Esophagus squamous epithelium (tissue), 5 donors: ENCODE results near the gene TRIM71. TPM values are rescaled to one million over a fixed set of nuclear protein-coding genes. Genes with fewer than 3 reads are reported as not detected.
"Not testable (repeated sequence)": the region's sequence is repeated elsewhere in the genome, so short reads cannot be mapped to it uniquely, and the experiment has no call there.

ENCODE experiments used
- DNase-seq: peaks from one replicate; lab custom pipeline; 2025; lab: John Stamatoyannopoulos, UW
- H3K27ac ChIP-seq, 4 donors: fragments of 200-600 bp; sonication (generic); one replicate each; pipeline ENCODE4 v1.5.1; 2016 to 2019; ENCODE audit warnings: mild to moderate bottlenecking in 1 of 4
- H3K27me3 ChIP-seq, 4 donors: fragments of 200-600 bp; sonication (generic); 1 replicate in 3 of 4; 2 replicates in 1 of 4; pipeline versions ENCODE4 v1.5.1 to v1.6.0; 2017 to 2021; ENCODE audit warnings: antibody characterized with exemption in 1 of 4
- H3K36me3 ChIP-seq, 3 donors: fragments of 200-600 bp; sonication (generic); one replicate each; pipeline ENCODE4 v1.5.1; 2016 to 2019
- H3K4me1 ChIP-seq, 3 donors: fragments of 200-600 bp; sonication (generic); one replicate each; pipeline ENCODE4 v1.5.1; 2017 to 2019
- H3K4me3 ChIP-seq, 4 donors: fragments of 200-600 bp; sonication (generic); 1 replicate in 3 of 4; 2 replicates in 1 of 4; pipeline ENCODE4 v1.5.1; 2016 to 2019; ENCODE audit warnings: mild to moderate bottlenecking in 2 of 4, moderate library complexity in 1 of 4
- H3K9me3 ChIP-seq, 3 donors: fragments of 200-600 bp; sonication (generic); one replicate each; pipeline ENCODE4 v1.5.1; 2016 to 2019
- CTCF ChIP-seq, 6 experiments: fragments of 450-650 bp in 4 of 6; fragments of 200-600 bp in 2 of 6; sonication (generic) in 2 of 6; IDR thresholded peaks; one replicate each; pipeline ENCODE4 v1.5.1; 2016 to 2019; ENCODE audit warnings: antibody characterized with exemption in 6 of 6, mild to moderate bottlenecking in 4 of 6, moderate library complexity in 4 of 6
- POLR2A ChIP-seq, 4 donors: fragments of 450-650 bp; IDR thresholded peaks; one replicate each; pipeline ENCODE4 v1.6.1; 2017; ENCODE audit warnings: antibody characterized with exemption in 4 of 4, mild to moderate bottlenecking in 4 of 4, moderate library complexity in 3 of 4
- WGBS, 2 donors: methylation state at CpG; one replicate each; pipeline ENCODE4 v1.1.5; 2018; 5-methylcytosine and 5-hydroxymethylcytosine counted together
- intact Hi-C: fragments of 100-400 bp; cut with DNase I; formaldehyde crosslinking; loops from one replicate; pipeline ENCODE4 v1.15.0; 2022
- total RNA-seq, 4 donors: library from RNA; depleted of rRNA; stranded (reverse); fragments of >200 nt; gene quantifications; one replicate each; pipeline ENCODE4 v1.1.0, GENCODE V29; 2016
- donor health status: DM: yes; HTN: yes; CAD: no.

The TRIM71 gene
- total RNA-seq, 4 donors from 2014 or later = not detected

GRCh38 chr3:32937331-32937730, 119.5 kb downstream of the TRIM71 start:
- H3K36me3 ChIP-seq = no peaks in the 10 kb centered on the region
- intact Hi-C loops = loop anchor here (5.0 kb wide), 1 partner anchor 205 kb away; no protein-coding TSS in a partner anchor
- H3K27me3 ChIP-seq = no peaks in the 10 kb centered on the region
- no peak for DNase-seq
- 67 to 72% methylated on average over 2 of the region's 2 CpGs for WGBS, 2 donors
- no peak overlapping the region for H3K27ac ChIP-seq
- TF ChIP-seq CTCF (IDR thresholded peaks at IDR 0.05) (no peak), POLR2A (IDR thresholded peaks at IDR 0.05) (no peak)
- no peak overlapping the region for H3K4me3 ChIP-seq
- H3K9me3 ChIP-seq = no peaks in the 10 kb centered on the region
- no peaks in the 10 kb centered on the region for H3K4me1 ChIP-seq

GRCh38 chr3:32939531-32940284, 121.9 kb downstream of the TRIM71 start:
- H3K27me3 ChIP-seq, H3K4me3 ChIP-seq, DNase-seq, H3K27ac ChIP-seq, H3K9me3 ChIP-seq, H3K4me1 ChIP-seq, H3K36me3 ChIP-seq: not testable (repeated sequence)
- 88 to 100% methylated on average over 1 to 4 of the region's 40 CpGs for WGBS, 2 donors
- intact Hi-C loops = loop anchor here (5.0 to 10.0 kb wide), 2 partner anchors 207 to 425 kb away; no protein-coding TSS in a partner anchor

GRCh38 chr3:32940726-32941125, 122.9 kb downstream of the TRIM71 start:
- no peaks in the 10 kb centered on the region for H3K27me3 ChIP-seq
- H3K27ac ChIP-seq = no peak overlapping the region
- TF ChIP-seq CTCF (IDR thresholded peaks at IDR 0.05) (no peak), POLR2A (IDR thresholded peaks at IDR 0.05) (no peak)
- no peak overlapping the region for H3K4me3 ChIP-seq
- WGBS, 2 donors = 93 to 96% methylated on average over 12 to 14 of the region's 16 CpGs
- no peaks in the 10 kb centered on the region for H3K4me1 ChIP-seq
- no peak for DNase-seq
- H3K36me3 ChIP-seq = no peaks in the 10 kb centered on the region
- H3K9me3 ChIP-seq = no peaks in the 10 kb centered on the region
- intact Hi-C loops = loop anchor here (10.0 kb wide), 1 partner anchor 424 kb away; no protein-coding TSS in a partner anchor

GRCh38 chr3:32945136-32945535, 127.3 kb downstream of the TRIM71 start:
- Histone ChIP-seq H3K4me3 (no peak overlapping the region), H3K4me1 (no peaks in the 10 kb centered on the region), H3K27me3 (no peaks in the 10 kb centered on the region), H3K36me3 (no peaks in the 10 kb centered on the region), H3K27ac (no peak overlapping the region), H3K9me3 (no peaks in the 10 kb centered on the region)
- intact Hi-C loops = loop anchor here (10.0 kb wide), 1 partner anchor 420 kb away; no protein-coding TSS in a partner anchor
- no peak for DNase-seq
- WGBS, 2 donors = 41 to 53% methylated on average over 3 of the region's 3 CpGs
- TF ChIP-seq POLR2A (IDR thresholded peaks at IDR 0.05) = no peak
- TF ChIP-seq CTCF (IDR thresholded peaks at IDR 0.05) = no peak

- DNase-seq, H3K9me3 ChIP-seq, H3K36me3 ChIP-seq, H3K27me3 ChIP-seq, H3K27ac ChIP-seq, H3K4me3 ChIP-seq, H3K4me1 ChIP-seq: not testable (repeated sequence)
- intact Hi-C loops = loop anchor here (10.0 kb wide), 1 partner anchor 419 kb away; no protein-coding TSS in a partner anchor
- WGBS, 2 donors = 71 to 88% methylated on average over 7 to 12 of the region's 12 CpGs
These were observed 127.8 kb downstream of the TRIM71 start for GRCh38 chr3:32945598-32945997.

- intact Hi-C loops = loop anchor here (10.0 kb wide), 1 partner anchor 418 kb away; no protein-coding TSS in a partner anchor
- TF ChIP-seq CTCF (IDR thresholded peaks at IDR 0.05) (no peak), POLR2A (IDR thresholded peaks at IDR 0.05) (no peak)
- 70 to 77% methylated on average over 5 of the region's 5 CpGs for WGBS, 2 donors
- no peak overlapping the region for H3K27ac ChIP-seq
- H3K4me3 ChIP-seq = no peak overlapping the region
- no peaks in the 10 kb centered on the region for H3K4me1 ChIP-seq
- H3K9me3 ChIP-seq = no peaks in the 10 kb centered on the region
- H3K27me3 ChIP-seq = no peaks in the 10 kb centered on the region
- H3K36me3 ChIP-seq = no peaks in the 10 kb centered on the region
- no peak for DNase-seq
These were observed 129.4 kb downstream of the TRIM71 start for GRCh38 chr3:32946973-32947788.
